Measurements from ENCODE around the gene PCSK1. TPM values are rescaled to one million over a fixed set of nuclear protein-coding genes. Genes with fewer than 3 reads are reported as not detected.

Gene PCSK1
- total and polyA plus RNA-seq, 2 donors (not counting 3 experiments of a cell fraction or from before 2014, with no cell fraction given), result 0.95 to 8.7 TPM

DNA sequence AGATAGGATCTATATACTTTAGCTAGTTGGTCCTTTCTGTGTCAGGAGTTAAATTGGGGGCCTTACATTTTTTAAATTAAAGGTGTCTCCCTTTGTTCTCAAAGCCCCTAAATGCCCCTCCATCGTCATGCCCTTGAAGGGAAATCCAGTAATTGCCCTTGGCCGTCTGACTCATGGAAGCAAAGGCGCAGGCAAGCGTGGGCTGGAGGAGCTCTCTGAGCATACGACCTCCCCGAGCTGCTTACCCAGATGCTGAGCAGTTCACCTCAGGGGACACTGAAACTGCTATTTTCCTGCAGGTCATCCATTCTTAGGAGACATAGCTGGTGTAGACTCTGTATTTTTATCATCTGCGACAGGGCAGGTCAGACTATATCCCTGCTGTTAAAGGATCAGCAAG, 23.0 kb downstream of the PCSK1 start:
- Histone ChIP-seq H3K36me3 (ENCODE audit: control insufficient read depth in 2 of 2, extremely low read depth in 1 of 2, insufficient read depth in 2 of 2, low read length in 2 of 2) (no peaks in the 10 kb centered on the region), H3K79me2 (ENCODE audit: control insufficient read depth, insufficient read depth, low read length) (no peaks in the 10 kb centered on the region), H4K20me1 (replicated peaks; ENCODE audit: control insufficient read depth, extremely low read depth, insufficient read depth, low read length) (no peaks in the 10 kb centered on the region), H3K9me3 (replicated peaks; ENCODE audit: control insufficient read depth, insufficient read depth, low read length) (no peaks in the 10 kb centered on the region), H3K27ac (ENCODE audit: insufficient read depth, low read depth, low read length) (no peak overlapping the region), H3K4me2 (ENCODE audit: insufficient read depth, low read length) (no peak overlapping the region), H3K9ac (replicated peaks; ENCODE audit: extremely low read depth, insufficient read depth, low read length) (no peak overlapping the region), H3K4me3 (replicated peaks in 1 of 3; ENCODE audit: insufficient read depth in 1 of 3, low read depth in 1 of 3, low read length in 3 of 3) (no peak overlapping the region), H2AFZ (ENCODE audit: low read depth, low read length) (no peak overlapping the region), H3K4me1 (ENCODE audit: control insufficient read depth, extremely low read depth, insufficient read depth, low read length) (peaks cover 34% of the 10 kb centered on the region), H3K27me3 (ENCODE audit: control insufficient read depth in 2 of 2, insufficient read depth in 2 of 2, low read length in 2 of 2) (no peaks in the 10 kb centered on the region), H3K9me1 (replicated peaks; ENCODE audit: control insufficient read depth, extremely low read depth, insufficient read depth, low read length) (no peaks in the 10 kb centered on the region)
- BruUV-seq (replicated peaks), result no TSS peak
- dilution Hi-C loops (cut with MboI; ENCODE audit: extremely low pct_ligation_motif_present, low sequenced_read_pairs), result no loop called here
- TF ChIP-seq, protein P1, sequence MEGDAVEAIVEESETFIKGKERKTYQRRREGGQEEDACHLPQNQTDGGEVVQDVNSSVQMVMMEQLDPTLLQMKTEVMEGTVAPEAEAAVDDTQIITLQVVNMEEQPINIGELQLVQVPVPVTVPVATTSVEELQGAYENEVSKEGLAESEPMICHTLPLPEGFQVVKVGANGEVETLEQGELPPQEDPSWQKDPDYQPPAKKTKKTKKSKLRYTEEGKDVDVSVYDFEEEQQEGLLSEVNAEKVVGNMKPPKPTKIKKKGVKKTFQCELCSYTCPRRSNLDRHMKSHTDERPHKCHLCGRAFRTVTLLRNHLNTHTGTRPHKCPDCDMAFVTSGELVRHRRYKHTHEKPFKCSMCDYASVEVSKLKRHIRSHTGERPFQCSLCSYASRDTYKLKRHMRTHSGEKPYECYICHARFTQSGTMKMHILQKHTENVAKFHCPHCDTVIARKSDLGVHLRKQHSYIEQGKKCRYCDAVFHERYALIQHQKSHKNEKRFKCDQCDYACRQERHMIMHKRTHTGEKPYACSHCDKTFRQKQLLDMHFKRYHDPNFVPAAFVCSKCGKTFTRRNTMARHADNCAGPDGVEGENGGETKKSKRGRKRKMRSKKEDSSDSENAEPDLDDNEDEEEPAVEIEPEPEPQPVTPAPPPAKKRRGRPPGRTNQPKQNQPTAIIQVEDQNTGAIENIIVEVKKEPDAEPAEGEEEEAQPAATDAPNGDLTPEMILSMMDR (IDR thresholded peaks at IDR 0.05; ENCODE audit: extremely low read depth in 1 of 2, insufficient read depth in 1 of 2, low read depth in 1 of 2, low read length in 2 of 2), result no peak
- TF ChIP-seq POLR2AphosphoS5 (IDR thresholded peaks at IDR 0.05; ENCODE audit: insufficient read depth, low read depth, low read length) (no peak), JUN (IDR thresholded peaks at IDR 0.05; ENCODE audit: borderline replicate concordance, insufficient read depth, insufficient read length, low read depth) (no peak), MYC (IDR thresholded peaks at IDR 0.05; ENCODE audit: low read depth, low read length) (no peak), FOS (IDR thresholded peaks at IDR 0.05; ENCODE audit: borderline replicate concordance, insufficient read depth, low read length) (no peak), EZH2 (IDR thresholded peaks at IDR 0.05; ENCODE audit: borderline replicate concordance, low read depth, low read length, severe bottlenecking) (no peak), POLR2A (IDR thresholded peaks at IDR 0.05; ENCODE audit: low read depth, low read length) (no peak), GATA2 (IDR thresholded peaks at IDR 0.05; ENCODE audit: insufficient read depth, insufficient read length, low read depth, low read length) (no peak)
- TF ChIP-seq, protein P2, sequence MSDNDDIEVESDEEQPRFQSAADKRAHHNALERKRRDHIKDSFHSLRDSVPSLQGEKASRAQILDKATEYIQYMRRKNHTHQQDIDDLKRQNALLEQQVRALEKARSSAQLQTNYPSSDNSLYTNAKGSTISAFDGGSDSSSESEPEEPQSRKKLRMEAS (IDR thresholded peaks at IDR 0.05; ENCODE audit: insufficient read depth, insufficient read length), result no peak
- ChIA-PET CTCF (interaction anchor here (0.9 to 5.4 kb wide), 2 partner anchors 43 to 65 kb away, joined by 3 to 24 read pairs; no protein-coding TSS in a partner anchor), POLR2A (no interaction called here)
- FAIRE-seq, result no peak
- intact Hi-C loops (cut with micrococcal nuclease), result no loop called here
- no peak for DNase-seq (ENCODE audit: low read depth, low spot score)
